ENCODE results near the gene RBM47. TPM values are rescaled to one million over a fixed set of nuclear protein-coding genes. Genes with fewer than 3 reads are reported as not detected.

Gene RBM47
- total and polyA plus RNA-seq, 4 experiments from 2014 or later = 0.10 to 1.5 (median 0.87) TPM

- no peaks in the 10 kb centered on the region for H3K36me3 Mint-ChIP-seq
- no peak overlapping the region for H3K27ac ChIP-seq (ENCODE audit: low read depth, low read length)
- peaks cover 0 to 2% (median 0%) of the 10 kb centered on the region in 8 donors for H3K9me3 Mint-ChIP-seq
These were observed 143.1 kb downstream of the RBM47 start for GRCh38 chr4:40486534-40486933.

GRCh38 chr4:40484346-40485090, 145.1 kb downstream of the RBM47 start:
- Mint-ChIP-seq H3K27me3 (peaks cover 7 to 19% of the 10 kb centered on the region in 2 donors), H3K27ac (no peak overlapping the region)
- CTCF ChIA-PET (ENCODE audit: partially characterized antibody) = interaction anchor here (1.4 kb wide), 1 partner anchor 11 kb away, joined by 4 read pairs; no protein-coding TSS in a partner anchor

More at GRCh38 chr4:40486534-40486933, 143.1 kb downstream of the RBM47 start:
- Mint-ChIP-seq H3K27ac (no peak overlapping the region), H3K4me1 (no peaks in the 10 kb centered on the region), H3K4me3 (no peak overlapping the region), H3K27me3 (peaks cover 7 to 15% of the 10 kb centered on the region in 2 donors)
- DNase-seq = no peak
- intact Hi-C loops (cut with micrococcal nuclease) = no loop called here
- Histone ChIP-seq H3K4me3 (ENCODE audit: low read length in 2 of 2) (no peak overlapping the region), H3K9me3 (ENCODE audit: control insufficient read depth in 1 of 2, low read length in 2 of 2) (no peaks in the 10 kb centered on the region), H3K4me1 (ENCODE audit: insufficient read depth, low read length) (no peaks in the 10 kb centered on the region), H3K27me3 (ENCODE audit: insufficient read depth, low read length) (no peaks in the 10 kb centered on the region), H3K36me3 (ENCODE audit: insufficient read depth, low read length) (no peaks in the 10 kb centered on the region)
- POLR2A ChIA-PET (ENCODE audit: partially characterized antibody) = no interaction called here
- CTCF ChIA-PET (ENCODE audit: partially characterized antibody) = no interaction called here

GRCh38 chr4:40482985-40483647, 146.5 kb downstream of the RBM47 start:
- intact Hi-C loops (cut with micrococcal nuclease) = no loop called here
- ChIA-PET CTCF (ENCODE audit: partially characterized antibody) (no interaction called here), POLR2A (ENCODE audit: partially characterized antibody) (no interaction called here)
- Histone ChIP-seq H3K27ac (ENCODE audit: low read depth, low read length) (no peak overlapping the region), H3K4me3 (ENCODE audit: low read length in 2 of 2) (no peak overlapping the region), H3K9me3 (ENCODE audit: control insufficient read depth in 1 of 2, low read length in 2 of 2) (no peaks in the 10 kb centered on the region), H3K27me3 (ENCODE audit: insufficient read depth, low read length) (no peaks in the 10 kb centered on the region), H3K4me1 (ENCODE audit: insufficient read depth, low read length) (no peaks in the 10 kb centered on the region), H3K36me3 (ENCODE audit: insufficient read depth, low read length) (no peaks in the 10 kb centered on the region)
- no peak for DNase-seq
- Mint-ChIP-seq H3K36me3 (no peaks in the 10 kb centered on the region), H3K27ac (no peak overlapping the region), H3K27me3 (peaks cover 7 to 17% of the 10 kb centered on the region in 2 donors), H3K9me3 (peaks cover 0 to 2% (median 0%) of the 10 kb centered on the region in 8 donors), H3K4me3 (no peak overlapping the region), H3K4me1 (no peaks in the 10 kb centered on the region)

More at GRCh38 chr4:40484346-40485090, 145.1 kb downstream of the RBM47 start:
- Histone ChIP-seq H3K36me3 (ENCODE audit: insufficient read depth, low read length) (no peaks in the 10 kb centered on the region), H3K4me1 (ENCODE audit: insufficient read depth, low read length) (no peaks in the 10 kb centered on the region), H3K9me3 (ENCODE audit: control insufficient read depth in 1 of 2, low read length in 2 of 2) (no peaks in the 10 kb centered on the region), H3K27me3 (ENCODE audit: insufficient read depth, low read length) (no peaks in the 10 kb centered on the region), H3K27ac (ENCODE audit: low read depth, low read length) (no peak overlapping the region), H3K4me3 (ENCODE audit: low read length in 2 of 2) (no peak overlapping the region)
- intact Hi-C loops (cut with micrococcal nuclease) = no loop called here
- POLR2A ChIA-PET (ENCODE audit: partially characterized antibody) = no interaction called here
- no peak for DNase-seq
- H3K9me3 Mint-ChIP-seq = peaks cover 0 to 2% (median 0%) of the 10 kb centered on the region in 8 donors
- no peak overlapping the region for H3K4me3 Mint-ChIP-seq
- no peaks in the 10 kb centered on the region for H3K4me1 Mint-ChIP-seq
- H3K36me3 Mint-ChIP-seq = no peaks in the 10 kb centered on the region

GRCh38 chr4:40481977-40482376, 147.7 kb downstream of the RBM47 start:
- no peaks in the 10 kb centered on the region for H3K4me1 ChIP-seq (ENCODE audit: insufficient read depth, low read length)
- no peak overlapping the region for H3K4me3 ChIP-seq (ENCODE audit: low read length in 2 of 2)
- Mint-ChIP-seq H3K27ac (no peak overlapping the region), H3K9me3 (peaks cover 0 to 2% (median 0%) of the 10 kb centered on the region in 8 donors), H3K4me1 (no peaks in the 10 kb centered on the region), H3K36me3 (no peaks in the 10 kb centered on the region), H3K27me3 (peaks cover 7 to 17% of the 10 kb centered on the region in 2 donors), H3K4me3 (no peak overlapping the region)
- H3K27ac ChIP-seq (ENCODE audit: low read depth, low read length) = no peak overlapping the region
- no peak for DNase-seq
- intact Hi-C loops (cut with micrococcal nuclease) = no loop called here
- no peaks in the 10 kb centered on the region for H3K36me3 ChIP-seq (ENCODE audit: insufficient read depth, low read length)
- no peaks in the 10 kb centered on the region for H3K9me3 ChIP-seq (ENCODE audit: control insufficient read depth in 1 of 2, low read length in 2 of 2)
- ChIA-PET CTCF (ENCODE audit: partially characterized antibody) (no interaction called here), POLR2A (ENCODE audit: partially characterized antibody) (no interaction called here)
- H3K27me3 ChIP-seq (ENCODE audit: insufficient read depth, low read length) = no peaks in the 10 kb centered on the region

GRCh38 chr4:40480291-40480690, 149.4 kb downstream of the RBM47 start:
- no peaks in the 10 kb centered on the region for H3K9me3 Mint-ChIP-seq
- H3K4me3 Mint-ChIP-seq = no peak overlapping the region
- intact Hi-C loops (cut with micrococcal nuclease) = no loop called here
- no peak overlapping the region for H3K27ac ChIP-seq (ENCODE audit: low read depth, low read length)
- H3K4me1 Mint-ChIP-seq = peaks cover 0 to 5% (median under 1%) of the 10 kb centered on the region in 4 donors
- H3K4me3 ChIP-seq (ENCODE audit: low read length in 2 of 2) = no peak overlapping the region
- no peaks in the 10 kb centered on the region for H3K36me3 ChIP-seq (ENCODE audit: insufficient read depth, low read length)
- ChIA-PET CTCF (ENCODE audit: partially characterized antibody) (no interaction called here), POLR2A (ENCODE audit: partially characterized antibody) (no interaction called here)
- no peak overlapping the region for H3K27ac Mint-ChIP-seq
- no peak for DNase-seq
- no peaks in the 10 kb centered on the region for H3K27me3 ChIP-seq (ENCODE audit: insufficient read depth, low read length)
- no peaks in the 10 kb centered on the region for H3K4me1 ChIP-seq (ENCODE audit: insufficient read depth, low read length)
- H3K27me3 Mint-ChIP-seq = peaks cover 4 to 13% of the 10 kb centered on the region in 2 donors
- H3K36me3 Mint-ChIP-seq = no peaks in the 10 kb centered on the region
- no peaks in the 10 kb centered on the region for H3K9me3 ChIP-seq (ENCODE audit: control insufficient read depth in 1 of 2, low read length in 2 of 2)

- H3K4me1 ChIP-seq (ENCODE audit: insufficient read depth, low read length) = no peaks in the 10 kb centered on the region
- ChIA-PET POLR2A (ENCODE audit: partially characterized antibody) (no interaction called here), CTCF (ENCODE audit: partially characterized antibody) (no interaction called here)
- no peak for DNase-seq
- H3K4me3 ChIP-seq (ENCODE audit: low read length in 2 of 2) = no peak overlapping the region
- H3K36me3 ChIP-seq (ENCODE audit: insufficient read depth, low read length) = no peaks in the 10 kb centered on the region
- H3K9me3 ChIP-seq (ENCODE audit: control insufficient read depth in 1 of 2, low read length in 2 of 2) = no peaks in the 10 kb centered on the region
- intact Hi-C loops (cut with micrococcal nuclease) = no loop called here
- H3K27ac ChIP-seq (ENCODE audit: low read depth, low read length) = no peak overlapping the region
- H3K27me3 ChIP-seq (ENCODE audit: insufficient read depth, low read length) = no peaks in the 10 kb centered on the region
- Mint-ChIP-seq H3K4me3 (no peak overlapping the region), H3K4me1 (peaks cover 4 to 7% (median 4%) of the 10 kb centered on the region in 4 donors), H3K27me3 (peaks cover 4 to 10% of the 10 kb centered on the region in 2 donors), H3K9me3 (no peaks in the 10 kb centered on the region), H3K36me3 (no peaks in the 10 kb centered on the region), H3K27ac (no peak overlapping the region)
These were observed 150.3 kb downstream of the RBM47 start for GRCh38 chr4:40479378-40479777.

- Mint-ChIP-seq H3K4me3 (no peak overlapping the region), H3K27ac (no peak overlapping the region), H3K36me3 (no peaks in the 10 kb centered on the region), H3K9me3 (no peaks in the 10 kb centered on the region), H3K27me3 (peaks cover 1 to 6% of the 10 kb centered on the region in 2 donors), H3K4me1 (peaks cover 4 to 7% (median 4%) of the 10 kb centered on the region in 4 donors)
- intact Hi-C loops (cut with micrococcal nuclease) = no loop called here
- no peak for DNase-seq
- no peaks in the 10 kb centered on the region for H3K27me3 ChIP-seq (ENCODE audit: insufficient read depth, low read length)
- no peaks in the 10 kb centered on the region for H3K9me3 ChIP-seq (ENCODE audit: control insufficient read depth in 1 of 2, low read length in 2 of 2)
- CTCF ChIA-PET (ENCODE audit: partially characterized antibody) = no interaction called here
- H3K36me3 ChIP-seq (ENCODE audit: insufficient read depth, low read length) = no peaks in the 10 kb centered on the region
- no peak overlapping the region for H3K27ac ChIP-seq (ENCODE audit: low read depth, low read length)
- no peak overlapping the region for H3K4me3 ChIP-seq (ENCODE audit: low read length in 2 of 2)
- POLR2A ChIA-PET (ENCODE audit: partially characterized antibody) = no interaction called here
- H3K4me1 ChIP-seq (ENCODE audit: insufficient read depth, low read length) = no peaks in the 10 kb centered on the region
These were observed 154.1 kb downstream of the RBM47 start for GRCh38 chr4:40475609-40476008.
